GOT3 (cell line): ENCODE measurements around the gene PKN2.
"Not testable (repeated sequence)": the region's sequence is repeated elsewhere in the genome, so short reads cannot be mapped to it uniquely, and the experiment has no call there.

Experiments
- DNase-seq: peaks from one replicate; lab custom pipeline; 2025; ENCODE audit warnings: mixed read lengths; lab: John Stamatoyannopoulos, UW

The PKN2 gene

GRCh38 chr1:88680471-88680870 lies 3.6 kb upstream of the PKN2 start:
- DNase-seq: no peak

- DNase-seq: no peak
These were observed 3.0 kb upstream of the PKN2 start for GRCh38 chr1:88680911-88681622.

GRCh38 chr1:88684482-88685258 lies 597 bp downstream of the PKN2 start:
- no peak for DNase-seq

GRCh38 chr1:88685259-88685620 lies 1.2 kb downstream of the PKN2 start:
- DNase-seq: no peak

- no peak for DNase-seq
These were observed 7.5 kb downstream of the PKN2 start for GRCh38 chr1:88691540-88691939.

GRCh38 chr1:88695781-88696180 lies 11.7 kb downstream of the PKN2 start:
- no peak for DNase-seq

- DNase-seq: no peak
These were observed 13.4 kb downstream of the PKN2 start for GRCh38 chr1:88697503-88697902.

GRCh38 chr1:88698140-88698539 lies 14.1 kb downstream of the PKN2 start:
- no peak for DNase-seq

- DNase-seq: no peak
These were observed 14.7 kb downstream of the PKN2 start for GRCh38 chr1:88698764-88699163.

GRCh38 chr1:88700425-88701013 lies 16.4 kb downstream of the PKN2 start:
- DNase-seq: no peak

GRCh38 chr1:88701275-88701674 lies 17.2 kb downstream of the PKN2 start:
- DNase-seq: no peak

GRCh38 chr1:88701793-88702192 lies 17.7 kb downstream of the PKN2 start:
- DNase-seq: not testable (repeated sequence)

GRCh38 chr1:88708011-88708410 lies 23.9 kb downstream of the PKN2 start:
- no peak for DNase-seq

- not testable (repeated sequence) for DNase-seq
These were observed 28.8 kb downstream of the PKN2 start for GRCh38 chr1:88712907-88713306.

GRCh38 chr1:88716571-88716970 lies 32.5 kb downstream of the PKN2 start:
- not testable (repeated sequence) for DNase-seq

- no peak for DNase-seq
These were observed 38.4 kb downstream of the PKN2 start for GRCh38 chr1:88722492-88722891.

GRCh38 chr1:88726697-88727096 lies 42.6 kb downstream of the PKN2 start:
- DNase-seq: no peak

- DNase-seq: no peak
These were observed 43.1 kb downstream of the PKN2 start for GRCh38 chr1:88727205-88727604.

GRCh38 chr1:88729297-88729696 lies 45.2 kb downstream of the PKN2 start:
- no peak for DNase-seq

- DNase-seq: no peak
These were observed 46.1 kb downstream of the PKN2 start for GRCh38 chr1:88730132-88730675.

- DNase-seq: no peak
These were observed 46.9 kb downstream of the PKN2 start for GRCh38 chr1:88730995-88731394.

GRCh38 chr1:88731475-88732269 lies 47.6 kb downstream of the PKN2 start:
- DNase-seq: no peak
